K562 (cell line): ENCODE data around the gene ACHE. TPM values are rescaled to one million over a fixed set of nuclear protein-coding genes. Genes with fewer than 3 reads are reported as not detected.
A peak's percentile ranks its signal among the peaks of the same experiment; 100 is the strongest.

ENCODE experiments used
- BCLAF1 ChIP-seq, 2 experiments: fragments of 450-650 bp in 1 of 2; IDR thresholded peaks; 2 replicates each; pipeline ENCODE4 v1.6.1; 2011 to 2017; ENCODE audit warnings: low read depth in 2 of 2, antibody characterized with exemption in 1 of 2, borderline replicate concordance in 1 of 2, low read length in 1 of 2, mild to moderate bottlenecking in 1 of 2, mixed read lengths in 1 of 2; ENCODE audit not compliant: control insufficient read depth in 1 of 2
- BRCA1 ChIP-seq, 2 experiments: fragments of 450-650 bp in 1 of 2; sonication (generic) in 1 of 2; formaldehyde crosslinking in 1 of 2; IDR thresholded peaks; 2 replicates each; pipeline versions ENCODE4 v1.5.0 to v1.6.1; 2017 to 2020; ENCODE audit warnings: mild to moderate bottlenecking in 1 of 2, missing genetic modification reagents in 1 of 2
- E2F8 ChIP-seq: fragments of 450-650 bp; IDR thresholded peaks from 2 replicates; pipeline ENCODE4 v1.7.1; 2018; ENCODE audit warnings: mild to moderate bottlenecking, low read depth; ENCODE audit not compliant: partially characterized antibody
- FOXK1 ChIP-seq: sonication (generic); formaldehyde crosslinking; IDR thresholded peaks from 2 replicates; pipeline ENCODE4 v1.8.0; 2022; ENCODE audit warnings: missing genetic modification reagents, mild to moderate bottlenecking, borderline replicate concordance
- KAT2B ChIP-seq: IDR thresholded peaks from one replicate; pipeline ENCODE4 v1.6.1; 2012; ENCODE audit warnings: low read depth, mild to moderate bottlenecking, control low read depth, inconsistent platforms, low read length, moderate library complexity
- MLLT1 ChIP-seq, 2 experiments: fragments of 450-650 bp; IDR thresholded peaks; 2 replicates each; pipeline ENCODE4 v1.6.1; 2016
- NFE2L1 ChIP-seq: fragments of 450-650 bp; IDR thresholded peaks from 2 replicates; pipeline ENCODE4 v1.6.1; 2016; ENCODE audit warnings: missing genetic modification characterization, low read depth, mild to moderate bottlenecking, missing compliant biosample characterization, moderate library complexity, borderline replicate concordance
- POLR2A ChIP-seq: fragments of 450-650 bp; conservative IDR thresholded peaks from 2 replicates; pipeline ENCODE4 v1.6.1; 2016
- POLR2G ChIP-seq: fragments of 200-400 bp; formaldehyde crosslinking; IDR thresholded peaks from 2 replicates; pipeline ENCODE4 v1.6.1; 2017; ENCODE audit warnings: low read depth, mild to moderate bottlenecking, antibody characterized with exemption, low read length, moderate library complexity
- PPARD ChIP-seq: fragments of 250-450 bp; sonication (Bioruptor Pico); IDR thresholded peaks from 2 replicates; pipeline ENCODE4 v1.8.0; 2022; ENCODE audit warnings: inconsistent platforms, mild to moderate bottlenecking, moderate library complexity
- SMAD1 ChIP-seq: fragments of 150-350 bp; IDR thresholded peaks from 2 replicates; pipeline ENCODE4 v1.6.1; 2014; ENCODE audit warnings: low read length, low read depth; ENCODE audit not compliant: partially characterized antibody
- TAF15 ChIP-seq: fragments of 200-400 bp; formaldehyde crosslinking; IDR thresholded peaks from 2 replicates; pipeline ENCODE4 v1.6.1; 2017; ENCODE audit warnings: mild to moderate bottlenecking, low read depth, low read length, moderate library complexity
- TCF3 ChIP-seq: sonication (generic); formaldehyde crosslinking; IDR thresholded peaks from 2 replicates; pipeline ENCODE4 v1.4.0; 2020; ENCODE audit warnings: mild to moderate bottlenecking, missing genetic modification reagents
- TFE3 ChIP-seq: fragments of 450-650 bp; formaldehyde crosslinking; IDR thresholded peaks from 2 replicates; pipeline ENCODE4 v1.4.0; 2020; ENCODE audit warnings: mild to moderate bottlenecking, mixed read lengths
- TRIM28 ChIP-seq: fragments of 450-650 bp; IDR thresholded peaks from 2 replicates; pipeline ENCODE4 v1.6.1; 2017
- USF1 ChIP-seq: sonication (generic); formaldehyde crosslinking; IDR thresholded peaks from 2 replicates; pipeline ENCODE4 v1.9.0; 2022; ENCODE audit warnings: mild to moderate bottlenecking, missing genetic modification reagents
- ZEB2 ChIP-seq: fragments of 450-650 bp; IDR thresholded peaks from 2 replicates; pipeline ENCODE4 v1.6.1; 2016
- polyA plus RNA-seq, 8 experiments: library from polyadenylated mRNA; depleted of rRNA in 4 of 8; stranded (reverse) in 5 of 8; unstranded in 3 of 8; fragments of >200 nt; fragmentation: Nextera tagmentation in 2 of 8; fragmentation: Illumina TruSeq in 1 of 8; extraction: Ambion mirVana in 2 of 8; extraction: Trizol in 1 of 8; gene quantifications; 2 replicates each; pipeline versions ENCODE4 v1.2.1 to v1.2.3, GENCODE V29; 2011 to 2014; ENCODE audit warnings: inconsistent platforms in 1 of 8, missing spikeins in 1 of 8
- total RNA-seq, 7 experiments: library from RNA; depleted of rRNA in 6 of 7; stranded (reverse); fragments of >200 nt in 6 of 7; fragmentation: Illumina TruSeq in 2 of 7; extraction: Trizol in 2 of 7; gene quantifications; 2 replicates each; pipeline versions ENCODE4 v1.2.1 to v1.2.3, GENCODE V29; 2011 to 2021; ENCODE audit warnings: low replicate concordance in 1 of 7

The ACHE gene
- total and polyA plus RNA-seq, 9 of the 15 experiments (the other 6 are each of a cell fraction or from before 2014, with no cell fraction given), result 0.04 to 8.8 (median 1.9) TPM

GRCh38 chr7:100874577-100875355 lies 20.9 kb downstream of the ACHE start, which contains the start of gene SRRT (continued):
- TF ChIP-seq TRIM28 (0 out of 2 replicates have a peak, but pooled peaks have one; percentile 40), SMAD1 (no peak), USF1 (CRISPR knock-in tag) (peak; percentile 27; the same call in 1 of the 2 replicates), BRCA1 (IDR thresholded peaks at IDR 0.05) (no peak), BRCA1 (CRISPR knock-in tag; IDR thresholded peaks at IDR 0.05) (no peak), NFE2L1 (tag) (no peak), PPARD (CRISPR knock-in tag) (no peak), FOXK1 (CRISPR knock-in tag) (peak; percentile 76; the same call in 1 of the 2 replicates), POLR2G (peak; percentile 99), E2F8 (peak; percentile 81), ZEB2 (no peak), MLLT1 (IDR thresholded peaks at IDR 0.05) (no peak), POLR2A (peak; percentile 98), TFE3 (CRISPR knock-in tag) (no peak), TAF15 (no peak), KAT2B (no peak), TCF3 (no peak; the same call in 1 of the 2 replicates), BCLAF1 (IDR thresholded peaks at IDR 0.05; ENCODE audit: borderline replicate concordance in 1 of 2, control insufficient read depth in 1 of 2, low read depth in 2 of 2, low read length in 1 of 2) (0 out of 4 replicates have a peak, but pooled peaks of 1 of the 2 experiments have one; percentile 39)
